Ectodermal cell (in vitro differentiated cells): ENCODE results near the gene SLC18A3.

Source experiments
- H3K27ac ChIP-seq: 2 replicates; pipeline ENCODE4 v1.7.0; 2013; ENCODE audit warnings: mild to moderate bottlenecking, low read depth, low read length; ENCODE audit not compliant: insufficient read depth, poor library complexity, severe bottlenecking
- H3K27me3 ChIP-seq: 2 replicates; pipeline ENCODE4 v1.7.0; 2013; ENCODE audit warnings: mild to moderate bottlenecking, low read length; ENCODE audit not compliant: insufficient read depth, control insufficient read depth, poor library complexity, severe bottlenecking
- H3K36me3 ChIP-seq: one replicate; pipeline ENCODE4 v1.7.0; 2013; ENCODE audit warnings: low read length; ENCODE audit not compliant: control insufficient read depth, insufficient read depth
- H3K4me1 ChIP-seq: one replicate; pipeline ENCODE4 v1.7.0; 2013; ENCODE audit warnings: low read length; ENCODE audit not compliant: control insufficient read depth, insufficient read depth
- H3K4me3 ChIP-seq: 2 replicates; pipeline ENCODE4 v1.7.0; 2013; ENCODE audit warnings: low read depth, low read length, control low read depth; ENCODE audit not compliant: insufficient read depth
- H3K9me3 ChIP-seq: 2 replicates; pipeline ENCODE4 v1.7.0; 2013; ENCODE audit warnings: mild to moderate bottlenecking, low read length, moderate library complexity; ENCODE audit not compliant: control insufficient read depth
- WGBS, 2 experiments: methylation state at CpG; one replicate each; pipeline ENCODE4 v1.1.7; 2013; ENCODE audit warnings: missing lambda C conversion rate in 2 of 2; 5-methylcytosine and 5-hydroxymethylcytosine counted together

SLC18A3 gene

DNA sequence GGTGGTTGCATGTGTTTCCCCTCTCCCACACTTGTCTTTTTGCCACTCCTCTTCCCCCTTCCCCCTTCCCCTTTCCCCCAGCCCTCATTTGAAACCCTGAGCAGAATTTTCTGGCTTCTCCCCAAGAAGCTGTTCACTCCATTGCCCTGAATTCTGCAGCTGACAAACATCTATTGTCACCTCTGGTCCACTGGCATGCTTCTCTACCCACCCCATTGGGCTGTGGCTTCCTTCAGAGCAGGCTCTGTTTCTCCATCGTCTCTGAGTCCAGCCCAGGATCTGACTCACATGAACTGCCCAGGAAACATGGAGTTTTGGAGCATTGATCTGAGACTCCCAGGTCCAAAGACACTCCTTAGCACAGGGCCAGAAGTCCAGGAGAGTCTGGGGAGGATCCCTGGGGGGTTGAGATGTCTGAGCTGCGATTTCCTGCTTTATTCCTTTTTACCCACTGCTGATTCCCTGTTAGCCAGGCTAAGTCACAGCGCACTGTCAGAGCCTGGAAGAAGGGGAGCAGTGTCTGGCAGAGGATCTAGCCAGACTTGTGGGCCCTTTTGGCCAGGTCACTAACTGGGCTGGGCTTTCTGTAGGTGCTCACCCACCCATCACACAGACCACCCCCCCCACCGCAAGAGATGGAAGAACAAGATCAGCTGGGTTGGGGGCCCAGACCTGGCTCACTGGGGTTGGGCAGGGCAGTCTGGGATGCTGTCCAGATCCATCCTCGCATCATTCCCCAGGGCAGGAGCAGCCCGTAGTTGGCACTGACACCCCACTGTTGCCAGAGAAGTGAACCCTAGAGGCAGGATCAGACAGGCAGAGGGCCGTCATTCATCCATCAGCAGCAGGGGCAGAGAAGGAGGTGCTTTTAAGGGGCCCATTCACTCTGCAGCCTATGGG is 7.3 kb downstream of the SLC18A3 start:
- Histone ChIP-seq H3K36me3 (no peaks in the 10 kb centered on the region), H3K9me3 (no peaks in the 10 kb centered on the region), H3K4me3 (no peak overlapping the region), H3K27me3 (peaks cover 66% of the 10 kb centered on the region), H3K27ac (no peak overlapping the region), H3K4me1 (peaks cover 14% of the 10 kb centered on the region)
- 81 to 88% methylated on average over 7 of the region's 7 CpGs for WGBS, 2 experiments

GRCh38 chr10:49618821-49619220 is 8.7 kb downstream of the SLC18A3 start:
- Histone ChIP-seq H3K36me3 (no peaks in the 10 kb centered on the region), H3K27me3 (peaks cover 51% of the 10 kb centered on the region), H3K4me3 (no peak overlapping the region), H3K27ac (no peak overlapping the region), H3K4me1 (peaks cover 6% of the 10 kb centered on the region), H3K9me3 (no peaks in the 10 kb centered on the region)
- 88 to 100% methylated on average over 1 to 2 of the region's 2 CpGs for WGBS, 2 experiments

DNA sequence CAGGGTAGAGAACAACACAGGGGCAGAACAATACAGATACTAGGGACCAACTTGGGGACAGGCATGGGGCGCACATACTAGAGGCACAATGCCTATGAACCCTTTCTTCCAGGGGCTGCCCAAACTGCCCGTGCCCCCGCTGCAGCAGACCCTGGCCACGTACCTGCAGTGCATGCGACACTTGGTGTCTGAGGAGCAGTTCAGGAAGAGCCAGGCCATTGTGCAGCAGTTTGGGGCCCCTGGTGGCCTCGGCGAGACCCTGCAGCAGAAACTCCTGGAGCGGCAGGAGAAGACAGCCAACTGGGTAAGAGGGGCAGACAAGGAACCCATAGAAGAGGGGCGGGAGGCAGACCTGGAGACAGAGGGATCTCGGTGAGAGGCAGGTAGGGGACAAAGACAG is 9.5 kb downstream of the SLC18A3 start:
- Histone ChIP-seq H3K27ac (no peak overlapping the region), H3K36me3 (no peaks in the 10 kb centered on the region), H3K9me3 (no peaks in the 10 kb centered on the region), H3K4me3 (no peak overlapping the region), H3K4me1 (peaks cover 3% of the 10 kb centered on the region), H3K27me3 (peaks cover 43% of the 10 kb centered on the region)
- 72 to 73% methylated on average over 10 of the region's 10 CpGs for WGBS, 2 experiments

GRCh38 chr10:49620286-49620810 is 10.2 kb downstream of the SLC18A3 start:
- H3K4me3 ChIP-seq, result no peak overlapping the region
- H3K27ac ChIP-seq, result no peak overlapping the region
- H3K9me3 ChIP-seq, result no peaks in the 10 kb centered on the region
- H3K27me3 ChIP-seq, result peaks cover 36% of the 10 kb centered on the region
- H3K4me1 ChIP-seq, result no peaks in the 10 kb centered on the region
- no peaks in the 10 kb centered on the region for H3K36me3 ChIP-seq
- WGBS, 2 experiments, result 94 to 97% methylated on average over 12 of the region's 12 CpGs

DNA sequence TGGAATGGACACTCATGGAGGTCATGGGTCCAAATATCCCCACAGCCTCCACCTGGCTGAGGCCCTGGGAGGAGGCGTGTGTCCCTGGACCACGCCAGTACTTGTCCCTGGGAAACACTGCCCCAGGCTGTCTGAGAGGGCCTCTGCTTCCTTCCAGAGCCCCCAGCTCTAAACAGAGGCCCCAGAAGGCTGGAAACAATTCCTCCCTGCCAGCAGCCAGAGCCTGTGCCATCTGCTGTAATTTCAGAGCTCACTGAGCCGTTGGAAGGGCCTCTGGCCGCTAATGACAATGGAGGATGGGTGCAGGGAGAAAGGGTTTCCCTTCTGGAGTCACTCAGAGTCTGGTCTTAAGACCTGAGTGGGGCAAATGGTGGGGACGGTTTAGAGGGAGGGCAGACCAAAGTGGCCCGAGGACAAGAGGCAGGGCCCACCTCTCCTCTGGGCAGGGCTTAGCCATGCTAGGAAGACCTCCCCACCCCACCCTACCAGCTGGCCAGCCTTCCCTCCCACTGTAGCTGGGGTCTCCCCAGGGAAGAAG is 10.8 kb downstream of the SLC18A3 start:
- H3K4me1 ChIP-seq, result no peaks in the 10 kb centered on the region
- peaks cover 30% of the 10 kb centered on the region for H3K27me3 ChIP-seq
- no peak overlapping the region for H3K4me3 ChIP-seq
- no peak overlapping the region for H3K27ac ChIP-seq
- H3K36me3 ChIP-seq, result no peaks in the 10 kb centered on the region
- 81 to 88% methylated on average over 6 of the region's 6 CpGs for WGBS, 2 experiments
- H3K9me3 ChIP-seq, result no peaks in the 10 kb centered on the region

GRCh38 chr10:49621561-49621960 is 11.5 kb downstream of the SLC18A3 start:
- 71 to 74% methylated on average over 6 of the region's 6 CpGs for WGBS, 2 experiments
- Histone ChIP-seq H3K4me1 (no peaks in the 10 kb centered on the region), H3K36me3 (no peaks in the 10 kb centered on the region), H3K27me3 (peaks cover 24% of the 10 kb centered on the region), H3K4me3 (no peak overlapping the region), H3K27ac (no peak overlapping the region), H3K9me3 (no peaks in the 10 kb centered on the region)

GRCh38 chr10:49622426-49623425 is 12.6 kb downstream of the SLC18A3 start:
- H3K27me3 ChIP-seq, result peaks cover 13% of the 10 kb centered on the region
- H3K27ac ChIP-seq, result no peak overlapping the region
- WGBS, 2 experiments, result 85 to 89% methylated on average over 11 of the region's 11 CpGs
- no peaks in the 10 kb centered on the region for H3K36me3 ChIP-seq
- no peaks in the 10 kb centered on the region for H3K9me3 ChIP-seq
- H3K4me1 ChIP-seq, result no peaks in the 10 kb centered on the region
- H3K4me3 ChIP-seq, result no peak overlapping the region

DNA sequence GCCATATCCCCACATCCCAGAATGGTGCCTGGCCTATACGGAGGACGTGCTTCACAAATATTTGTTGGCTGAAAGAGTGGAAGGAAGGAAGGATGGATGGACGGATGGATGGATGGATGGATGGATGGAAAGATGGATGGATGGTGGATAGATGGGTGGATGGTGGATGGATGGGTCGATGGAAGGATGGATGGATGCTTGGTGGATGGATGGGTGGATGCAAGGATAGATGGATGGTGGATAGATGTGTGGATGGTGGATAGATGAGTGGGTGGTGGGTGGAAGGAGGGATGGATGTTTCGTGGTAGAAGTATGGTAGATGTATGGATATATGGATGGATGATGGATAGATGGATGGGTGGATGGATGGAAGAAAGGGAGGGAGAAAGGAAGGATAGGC is 14.5 kb downstream of the SLC18A3 start:
- WGBS, 2 experiments, result 88 to 92% methylated on average over 5 of the region's 5 CpGs
- Histone ChIP-seq H3K36me3 (no peaks in the 10 kb centered on the region), H3K4me1 (no peaks in the 10 kb centered on the region), H3K9me3 (no peaks in the 10 kb centered on the region), H3K27ac (no peak overlapping the region), H3K4me3 (no peak overlapping the region), H3K27me3 (no peaks in the 10 kb centered on the region)

DNA sequence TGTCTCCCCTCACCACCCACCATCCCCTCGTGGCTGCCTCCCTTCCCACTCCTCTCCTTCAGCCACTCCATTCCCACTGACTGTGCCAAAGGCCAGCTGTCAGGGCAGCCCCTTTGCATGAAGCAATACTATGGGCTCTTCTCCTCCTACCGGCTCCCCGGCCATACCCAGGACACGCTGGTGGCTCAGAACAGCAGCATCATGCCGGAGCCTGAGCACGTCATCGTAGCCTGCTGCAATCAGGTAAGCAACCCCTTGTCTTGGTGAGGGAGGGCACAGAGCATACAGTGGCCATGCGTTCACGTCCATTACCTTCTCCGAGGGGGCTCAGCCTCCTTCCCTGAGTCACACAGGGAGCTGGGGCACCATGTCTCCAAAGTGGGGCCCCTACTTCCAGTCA is 15.3 kb downstream of the SLC18A3 start:
- Histone ChIP-seq H3K27me3 (no peaks in the 10 kb centered on the region), H3K9me3 (no peaks in the 10 kb centered on the region), H3K4me3 (no peak overlapping the region), H3K36me3 (no peaks in the 10 kb centered on the region), H3K4me1 (no peaks in the 10 kb centered on the region), H3K27ac (no peak overlapping the region)
- 92% methylated on average over 10 of the region's 10 CpGs for WGBS, 2 experiments
